Thoracic aorta (tissue), 2 donors: ENCODE measurements around the gene FOXP3. TPM values are rescaled to one million over a fixed set of nuclear protein-coding genes. Genes with fewer than 3 reads are reported as not detected.

Experiments
- ATAC-seq: fragments of 150-250 bp; one replicate; pipeline ENCODE4 v1.8.0; 2017; ENCODE audit warnings: low read depth; ENCODE audit not compliant: insufficient number of reproducible peaks, low FRiP score
- DNase-seq: peaks from one replicate; pipeline ENCODE4 v3.0.0-alpha.2; 2020; ENCODE audit warnings: low spot score
- H3K27ac ChIP-seq, 2 donors: fragments of 200-600 bp; sonication (generic); 1 replicate in 1 of 2; 2 replicates in 1 of 2; pipeline ENCODE4 v1.5.1; 2016; ENCODE audit warnings: mild to moderate bottlenecking in 2 of 2, moderate library complexity in 2 of 2
- H3K27me3 ChIP-seq: fragments of 200-600 bp; sonication (generic); replicated peaks from 2 replicates; pipeline ENCODE4 v1.6.0; 2016; ENCODE audit warnings: mild to moderate bottlenecking; ENCODE audit not compliant: insufficient read depth
- H3K36me3 ChIP-seq: fragments of 200-600 bp; sonication (generic); one replicate; pipeline ENCODE4 v1.5.1; 2016
- H3K4me1 ChIP-seq, 2 donors: fragments of 200-600 bp; sonication (generic); 1 replicate in 1 of 2; 2 replicates in 1 of 2; pipeline versions ENCODE4 v1.5.1 to v1.6.0; 2016; ENCODE audit warnings: low read depth in 2 of 2, mild to moderate bottlenecking in 1 of 2; ENCODE audit not compliant: control insufficient read depth in 1 of 2
- H3K4me3 ChIP-seq: fragments of 200-600 bp; sonication (generic); 2 replicates; pipeline ENCODE4 v1.5.1; 2016; ENCODE audit warnings: mild to moderate bottlenecking
- H3K9me3 ChIP-seq: fragments of 200-600 bp; sonication (generic); 2 replicates; pipeline ENCODE4 v1.5.1; 2016
- CTCF ChIP-seq: fragments of 200-600 bp; sonication (generic); IDR thresholded peaks from one replicate; pipeline ENCODE4 v1.5.1; 2019; ENCODE audit warnings: antibody characterized with exemption
- total RNA-seq, 2 donors: library from RNA; depleted of rRNA; stranded (reverse); fragments of >200 nt; gene quantifications; one replicate each; pipeline versions ENCODE4 v1.1.0 to v1.2.3, GENCODE V29; 2016

The FOXP3 gene
- total RNA-seq, 2 donors from 2014 or later: not detected

GRCh38 chrX:49205443-49205842, 59.1 kb downstream of the FOXP3 start:
- Histone ChIP-seq H3K36me3 (no peaks in the 10 kb centered on the region), H3K9me3 (no peaks in the 10 kb centered on the region), H3K27me3 (no peaks in the 10 kb centered on the region), H3K4me3 (no peak overlapping the region), H3K27ac (no peak overlapping the region), H3K4me1 (peaks cover 3 to 5% of the 10 kb centered on the region in 2 donors)
- DNase-seq (no peak), ATAC-seq (no peak)
- no peak for TF ChIP-seq CTCF

DNA sequence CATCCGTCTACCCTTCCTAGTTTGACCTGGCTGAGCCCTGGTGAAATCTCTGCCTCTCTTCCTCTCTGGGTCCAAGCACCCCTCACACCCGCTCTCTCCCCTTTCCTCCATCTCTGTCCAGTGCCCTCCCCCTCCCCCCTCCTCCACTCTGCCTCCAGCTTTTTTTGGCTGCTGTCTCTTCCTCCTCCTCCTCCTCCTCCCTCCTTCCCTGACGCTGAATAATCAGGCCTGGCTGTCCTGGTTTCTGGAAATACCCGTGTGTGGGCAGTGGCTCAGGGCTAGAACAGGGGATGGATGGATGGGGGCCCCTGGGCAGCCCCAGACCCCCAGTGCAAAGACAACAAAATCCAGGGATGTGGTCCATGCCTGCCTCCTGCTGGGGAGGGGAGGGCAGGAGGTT, 59.8 kb downstream of the FOXP3 start:
- Histone ChIP-seq H3K27ac (no peak overlapping the region), H3K27me3 (no peaks in the 10 kb centered on the region), H3K36me3 (no peaks in the 10 kb centered on the region), H3K4me3 (no peak overlapping the region), H3K9me3 (no peaks in the 10 kb centered on the region), H3K4me1 (peaks cover 4 to 8% of the 10 kb centered on the region in 2 donors)
- no peak for TF ChIP-seq CTCF
- DNase-seq: no peak
- no peak for ATAC-seq

DNA sequence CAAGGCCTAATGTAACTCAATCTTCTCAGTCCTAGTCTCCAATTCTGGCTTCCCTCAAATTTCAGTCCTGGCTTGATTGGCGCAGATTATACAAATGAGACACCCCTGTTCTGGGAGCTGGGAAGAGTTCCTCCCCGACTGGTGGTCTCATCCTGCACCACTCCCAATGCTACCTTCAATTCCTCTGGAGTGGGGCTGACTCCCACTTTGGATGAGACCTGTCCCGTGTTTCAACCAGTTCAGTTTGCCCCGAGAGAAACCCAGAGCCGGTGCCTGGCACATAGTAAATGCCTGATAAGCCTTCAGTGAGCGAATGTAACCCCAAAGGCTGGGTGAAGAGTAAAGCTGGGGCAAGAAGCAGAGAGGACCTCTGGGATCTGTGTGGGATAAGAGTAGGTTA, 60.5 kb downstream of the FOXP3 start:
- ATAC-seq (no peak), DNase-seq (no peak)
- H3K4me3 ChIP-seq: no peak overlapping the region
- H3K36me3 ChIP-seq: no peaks in the 10 kb centered on the region
- H3K9me3 ChIP-seq: no peaks in the 10 kb centered on the region
- H3K27ac ChIP-seq: no peak overlapping the region
- peaks cover 4 to 11% of the 10 kb centered on the region in 2 donors for H3K4me1 ChIP-seq
- no peak for TF ChIP-seq CTCF
- no peaks in the 10 kb centered on the region for H3K27me3 ChIP-seq

GRCh38 chrX:49203536-49203935, 61.0 kb downstream of the FOXP3 start:
- no peaks in the 10 kb centered on the region for H3K9me3 ChIP-seq
- H3K27me3 ChIP-seq: no peaks in the 10 kb centered on the region
- DNase-seq (no peak), ATAC-seq (no peak)
- no peak overlapping the region for H3K4me3 ChIP-seq
- H3K36me3 ChIP-seq: no peaks in the 10 kb centered on the region
- H3K27ac ChIP-seq: no peak overlapping the region
- TF ChIP-seq CTCF: no peak
- peaks cover 4 to 11% of the 10 kb centered on the region in 2 donors for H3K4me1 ChIP-seq

DNA sequence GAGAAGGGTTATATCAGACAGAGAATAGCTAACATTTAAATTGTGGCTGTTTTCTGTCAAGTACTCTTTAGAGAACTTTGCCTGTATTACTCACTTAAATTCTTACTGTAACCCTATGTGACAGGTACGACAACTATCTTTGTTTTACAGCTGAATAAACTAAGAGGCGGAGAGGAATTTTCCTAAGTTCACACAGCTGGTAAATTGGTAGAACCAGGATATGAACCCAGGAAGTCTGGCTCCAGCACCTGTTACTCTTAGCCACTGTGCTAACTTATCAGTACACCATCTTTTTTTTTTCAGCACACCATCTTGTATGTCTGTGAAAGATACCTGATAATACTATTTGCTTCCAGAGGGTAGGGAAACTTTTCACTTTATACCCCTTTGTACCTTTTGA, 62.5 kb downstream of the FOXP3 start:
- peaks cover 4 to 11% of the 10 kb centered on the region in 2 donors for H3K4me1 ChIP-seq
- no peak overlapping the region for H3K4me3 ChIP-seq
- DNase-seq (no peak), ATAC-seq (no peak)
- H3K36me3 ChIP-seq: no peaks in the 10 kb centered on the region
- no peaks in the 10 kb centered on the region for H3K9me3 ChIP-seq
- no peak overlapping the region for H3K27ac ChIP-seq
- TF ChIP-seq CTCF: no peak
- H3K27me3 ChIP-seq: no peaks in the 10 kb centered on the region

Other genes starting within 250 kb of the FOXP3 start
- 100 to 1,000 TPM in 1 of 2 donors, 10 to 100 TPM in 1; 83.8 to 106 TPM for gene TFE3, start 221.4 kb downstream of the FOXP3 start, total RNA-seq
- 1 to 10 TPM; 3.6 to 5.6 TPM for gene CCDC120, start 205.7 kb downstream of the FOXP3 start, total RNA-seq
- 10 to 100 TPM; 24.0 to 25.7 TPM for gene PRAF2, start 190.7 kb downstream of the FOXP3 start, total RNA-seq
- gene WDR45, start 184.8 kb downstream of the FOXP3 start, total RNA-seq: 100 to 1,000 TPM in 1 of 2 donors, 10 to 100 TPM in 1; 90.2 to 108 TPM
- gene GPKOW, start 141.0 kb downstream of the FOXP3 start, total RNA-seq: 10 to 100 TPM; 22.2 to 23.3 TPM
- gene MAGIX, start 102.0 kb downstream of the FOXP3 start, total RNA-seq: 10 to 100 TPM in 1 of 2 donors, 1 to 10 TPM in 1; 3.5 to 16.8 TPM
- 100 to 1,000 TPM in 1 of 2 donors, 10 to 100 TPM in 1; 90.2 to 101 TPM for gene PLP2, start 92.8 kb downstream of the FOXP3 start, total RNA-seq
- gene PRICKLE3, start 78.3 kb downstream of the FOXP3 start, total RNA-seq: 10 to 100 TPM; 21.4 to 46.7 TPM
- 1 to 10 TPM; 3.2 to 6.9 TPM for gene SYP, start 64.5 kb downstream of the FOXP3 start, total RNA-seq
- gene CACNA1F, start 31.4 kb downstream of the FOXP3 start, total RNA-seq: under 1 TPM in 1 of 2 donors, not detected in 1; 0.81 TPM
- gene CCDC22, start 29.2 kb downstream of the FOXP3 start, total RNA-seq: 10 to 100 TPM; 22.3 to 23.2 TPM
- gene PPP1R3F, start 5.1 kb upstream of the FOXP3 start, total RNA-seq: 10 to 100 TPM; 12.6 to 14.8 TPM
- not detected for gene GAGE10, start 38.9 kb upstream of the FOXP3 start, total RNA-seq
- not detected for gene GAGE12J, start 57.3 kb upstream of the FOXP3 start, total RNA-seq
- not detected for gene GAGE13, start 66.9 kb upstream of the FOXP3 start, total RNA-seq